Liver (tissue), 3 donors: ENCODE measurements around the gene CITED4.
"Not testable (repeated sequence)": the region's sequence is repeated elsewhere in the genome, so short reads cannot be mapped to it uniquely, and the experiment has no call there.

Source experiments
- EGR1 ChIP-seq, 2 donors: IDR thresholded peaks; 2 replicates each; pipeline ENCODE4 v1.6.1; 2016 to 2018; ENCODE audit warnings: antibody characterized with exemption in 2 of 2, low read depth in 2 of 2
- JUND ChIP-seq, 2 donors: IDR thresholded peaks; 2 replicates each; pipeline ENCODE4 v1.6.1; 2016; ENCODE audit warnings: antibody characterized with exemption in 2 of 2
- TAF1 ChIP-seq: conservative IDR thresholded peaks from 2 replicates; pipeline ENCODE4 v1.6.1; 2016; ENCODE audit warnings: antibody characterized with exemption, mild to moderate bottlenecking
- TF ChIP-seq, protein P1 (sequence below): fragments of 150-350 bp; IDR thresholded peaks from 2 replicates; pipeline ENCODE4 v1.5.1; 2017; ENCODE audit warnings: improper control_type of control experiment, low read depth, low read length; ENCODE audit not compliant: missing input control
- donor health status: healthy.
- donor health status: healthy.

DNA sequence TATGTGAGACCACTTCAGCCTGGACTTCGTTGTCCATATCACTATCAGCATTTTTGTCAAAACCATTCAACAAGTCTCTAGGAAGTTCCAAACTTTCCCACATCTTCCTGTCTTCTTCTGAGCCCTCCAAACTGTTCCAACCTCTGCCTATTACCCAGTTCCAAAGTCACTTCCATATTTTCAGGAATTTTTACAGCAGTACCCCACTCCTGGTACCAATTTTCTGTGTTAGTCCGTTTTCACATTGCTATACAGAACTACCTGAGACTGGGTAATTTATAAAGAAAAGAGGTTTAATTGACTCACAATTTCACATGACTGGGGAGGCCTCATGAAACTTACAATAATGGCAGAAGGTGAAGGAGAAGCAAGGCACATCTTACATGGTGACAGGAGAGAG lies 32.7 kb upstream of the CITED4 start:
- TF ChIP-seq, protein P1, sequence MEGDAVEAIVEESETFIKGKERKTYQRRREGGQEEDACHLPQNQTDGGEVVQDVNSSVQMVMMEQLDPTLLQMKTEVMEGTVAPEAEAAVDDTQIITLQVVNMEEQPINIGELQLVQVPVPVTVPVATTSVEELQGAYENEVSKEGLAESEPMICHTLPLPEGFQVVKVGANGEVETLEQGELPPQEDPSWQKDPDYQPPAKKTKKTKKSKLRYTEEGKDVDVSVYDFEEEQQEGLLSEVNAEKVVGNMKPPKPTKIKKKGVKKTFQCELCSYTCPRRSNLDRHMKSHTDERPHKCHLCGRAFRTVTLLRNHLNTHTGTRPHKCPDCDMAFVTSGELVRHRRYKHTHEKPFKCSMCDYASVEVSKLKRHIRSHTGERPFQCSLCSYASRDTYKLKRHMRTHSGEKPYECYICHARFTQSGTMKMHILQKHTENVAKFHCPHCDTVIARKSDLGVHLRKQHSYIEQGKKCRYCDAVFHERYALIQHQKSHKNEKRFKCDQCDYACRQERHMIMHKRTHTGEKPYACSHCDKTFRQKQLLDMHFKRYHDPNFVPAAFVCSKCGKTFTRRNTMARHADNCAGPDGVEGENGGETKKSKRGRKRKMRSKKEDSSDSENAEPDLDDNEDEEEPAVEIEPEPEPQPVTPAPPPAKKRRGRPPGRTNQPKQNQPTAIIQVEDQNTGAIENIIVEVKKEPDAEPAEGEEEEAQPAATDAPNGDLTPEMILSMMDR, result not testable (repeated sequence)
- not testable (repeated sequence) for TF ChIP-seq EGR1 (IDR thresholded peaks at IDR 0.05; ENCODE audit: low read depth in 2 of 2); TAF1; JUND (IDR thresholded peaks at IDR 0.05)
